Measurements from ENCODE around the gene HS3ST4.

Gene HS3ST4

DNA sequence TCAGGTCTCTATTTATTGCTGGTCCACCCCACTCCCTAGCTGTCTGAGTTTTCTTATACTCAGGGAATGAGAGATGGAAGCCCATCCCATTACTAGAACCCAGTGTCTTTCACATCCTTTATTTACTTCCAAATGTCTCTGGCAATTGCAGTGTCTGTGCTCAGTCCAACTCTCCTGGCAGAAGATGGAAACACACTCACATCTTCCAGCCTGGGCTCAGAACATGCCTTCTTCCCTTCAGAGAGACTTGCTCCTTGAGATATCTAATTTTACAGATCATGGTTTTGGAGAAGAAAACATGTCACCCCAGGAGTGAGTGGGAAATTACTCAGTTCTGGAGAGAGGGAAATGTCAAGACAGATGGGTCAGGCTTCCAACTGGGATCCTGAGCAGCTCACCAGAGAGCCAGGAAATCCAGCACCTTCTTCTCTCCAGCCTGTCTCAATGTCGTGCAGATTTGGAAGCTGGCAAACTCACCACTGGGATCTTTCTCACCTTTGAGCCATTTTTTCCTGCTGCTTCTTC lies 494.4 kb downstream of the HS3ST4 start:
- DNase-seq (ENCODE audit: low read depth in 2 of 2) = no peak

All from stimulated activated CD4-positive, alpha-beta T cell treated with anti-CD3 and anti-CD28 coated beads, Interleukin-1b, Interleukin-23, amount 100 ng/mL, for 4 hours (primary cell).